OCI-LY7 (cell line): ENCODE measurements around the gene ADM2. TPM values are rescaled to one million over a fixed set of nuclear protein-coding genes. Genes with fewer than 3 reads are reported as not detected.

Experiments used
- BruUV-seq: library from RNA; stranded (reverse); fragments of 400-500 nt; replicated peaks from 2 replicates; lab custom pipeline; 2021; lab: Mats Ljungman, UMichigan
- CTCF ChIA-PET: fragments of 300-600 bp; sonication (Branson Sonifier 250); formaldehyde crosslinking; loops from one replicate; lab custom pipeline; 2022; ENCODE audit warnings: antibody characterized with exemption; ENCODE audit not compliant: unreplicated experiment; lab: Charles Lee
- POLR2A ChIA-PET: fragments of 300-600 bp; sonication (Branson Sonifier 250); formaldehyde crosslinking; loops from one replicate; lab custom pipeline; 2022; ENCODE audit warnings: antibody characterized with exemption; lab: Charles Lee
- DNase-seq: peaks from one replicate; pipeline ENCODE4 v3.0.0-alpha.2; 2015; ENCODE audit warnings: low spot score
- H2AFZ ChIP-seq: fragments of 200-600 bp; sonication (generic), shearing (Covaris generic); 2 replicates; pipeline ENCODE4 v1.6.1; 2014; ENCODE audit warnings: mild to moderate bottlenecking, antibody characterized with exemption, low read length, moderate library complexity
- H3K27ac ChIP-seq: fragments of 200-600 bp; sonication (generic); 2 replicates; pipeline ENCODE4 v1.5.1; 2014; ENCODE audit warnings: mixed run types, low read depth, mild to moderate bottlenecking, moderate library complexity, low read length, inconsistent platforms; ENCODE audit not compliant: poor library complexity, severe bottlenecking
- H3K36me3 ChIP-seq: fragments of 200-600 bp; sonication (generic); 2 replicates; pipeline ENCODE4 v1.6.1; 2014; ENCODE audit warnings: mild to moderate bottlenecking, antibody characterized with exemption, low read length, moderate library complexity, mixed read lengths; ENCODE audit not compliant: insufficient read depth
- H3K4me1 ChIP-seq: fragments of 200-600 bp; sonication (generic); 2 replicates; pipeline ENCODE4 v1.5.1; 2014; ENCODE audit warnings: mild to moderate bottlenecking, low read length; ENCODE audit not compliant: insufficient read depth, poor library complexity, severe bottlenecking
- H3K4me2 ChIP-seq: fragments of 200-600 bp; sonication (generic); 2 replicates; pipeline ENCODE4 v1.6.1; 2014; ENCODE audit warnings: mild to moderate bottlenecking, low read length
- H3K4me3 ChIP-seq: fragments of 200-600 bp; sonication (generic); 2 replicates; pipeline ENCODE4 v1.5.1; 2014; ENCODE audit warnings: mild to moderate bottlenecking, low read depth, low read length; ENCODE audit not compliant: poor library complexity, severe bottlenecking
- H3K79me2 ChIP-seq: fragments of 200-600 bp; sonication (generic); 2 replicates; pipeline ENCODE4 v1.6.1; 2016; ENCODE audit warnings: low read depth, mild to moderate bottlenecking, low read length, moderate library complexity, mixed read lengths; ENCODE audit not compliant: insufficient read depth
- H3K9me2 ChIP-seq: fragments of 200-600 bp; sonication (generic); 2 replicates; pipeline ENCODE4 v1.6.1; 2016; ENCODE audit warnings: mild to moderate bottlenecking, low read length, mixed read lengths; ENCODE audit not compliant: insufficient read depth
- H3K9me3 ChIP-seq: fragments of 200-600 bp; sonication (generic); 2 replicates; pipeline ENCODE4 v1.6.1; 2014; ENCODE audit warnings: mild to moderate bottlenecking, mixed run types, low read length, mixed read lengths
- H4K20me1 ChIP-seq: fragments of 200-600 bp; sonication (generic); 2 replicates; pipeline ENCODE4 v1.6.1; 2014; ENCODE audit warnings: mild to moderate bottlenecking, antibody characterized with exemption, low read length, moderate library complexity, mixed read lengths; ENCODE audit not compliant: insufficient read depth
- EZH2phosphoT487 ChIP-seq: fragments of 200-600 bp; sonication (generic); IDR thresholded peaks from 2 replicates; pipeline ENCODE4 v1.6.1; 2018; ENCODE audit warnings: low read depth, borderline replicate concordance, mild to moderate bottlenecking, mixed run types, antibody characterized with exemption, low read length, moderate library complexity, mixed read lengths
- intact Hi-C: fragments of 100-400 bp; cut with micrococcal nuclease; formaldehyde crosslinking; loops from one replicate; pipeline ENCODE4 v1.10.0; 2022; ENCODE audit not compliant: unreplicated experiment
- total RNA-seq, 2 experiments: library from RNA; depleted of rRNA in 1 of 2; stranded (reverse); fragments of >200 nt in 1 of 2; shearing (Covaris generic) in 1 of 2; gene quantifications; 2 replicates each; pipeline ENCODE4 v1.2.3, GENCODE V29; 2014 to 2022
- TF ChIP-seq, protein P1 (sequence below): fragments of 200-600 bp; sonication (generic); conservative IDR thresholded peaks from 2 replicates; pipeline ENCODE4 v1.5.1; 2014; ENCODE audit warnings: mild to moderate bottlenecking, antibody characterized with exemption, low read length, moderate library complexity, mixed read lengths

The ADM2 gene
- total RNA-seq, 2 experiments from 2014 or later = 4.3 to 7.9 TPM

DNA sequence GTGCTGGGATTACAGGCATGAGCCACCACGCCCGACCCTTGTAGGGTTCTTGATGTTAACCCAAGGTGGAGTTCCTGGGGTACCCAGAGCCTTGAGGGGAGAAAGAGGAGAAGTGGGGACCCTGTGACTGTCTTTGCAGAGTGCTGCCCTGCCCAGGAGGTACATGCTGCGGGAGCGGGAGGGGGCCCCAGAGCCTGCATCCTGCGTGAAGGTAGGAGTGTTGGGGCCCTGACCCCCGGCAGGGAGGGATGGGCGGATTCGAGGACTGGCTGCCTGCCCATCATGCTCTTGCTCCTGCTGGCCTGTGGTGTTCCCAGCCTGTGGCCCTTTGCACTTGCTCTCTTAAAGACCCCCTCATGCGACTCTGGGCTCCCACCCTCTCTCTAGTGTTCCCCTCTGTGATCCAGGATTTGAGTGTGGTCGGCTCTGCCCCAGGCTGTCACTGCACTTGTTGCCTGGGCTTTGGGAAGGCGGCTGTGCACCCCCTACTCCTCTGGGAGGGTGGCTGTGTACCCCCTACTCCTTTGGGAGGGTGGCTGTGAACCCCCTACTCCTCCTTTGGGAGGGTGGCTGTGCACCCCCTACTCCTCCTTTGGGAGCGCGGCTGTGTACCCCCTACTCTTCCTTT is 39.6 kb downstream of the ADM2 start:
- Histone ChIP-seq H4K20me1 (no peaks in the 10 kb centered on the region), H3K9me3 (no peaks in the 10 kb centered on the region), H3K36me3 (peaks cover 91% of the 10 kb centered on the region), H3K4me1 (peaks cover 10% of the 10 kb centered on the region), H3K9me2 (no peaks in the 10 kb centered on the region), H3K27ac (no peak overlapping the region), H3K4me2 (no peak overlapping the region), H2AFZ (no peak overlapping the region), H3K79me2 (peaks cover 4% of the 10 kb centered on the region; the same call in 1 of the 2 replicates), H3K4me3 (no peak overlapping the region)
- BruUV-seq = no TSS peak
- POLR2A ChIA-PET = interaction anchor here (0.5 kb wide), 1 partner anchor 40 kb away, joined by 4 read pairs; no protein-coding TSS in a partner anchor
- TF ChIP-seq, protein P1, sequence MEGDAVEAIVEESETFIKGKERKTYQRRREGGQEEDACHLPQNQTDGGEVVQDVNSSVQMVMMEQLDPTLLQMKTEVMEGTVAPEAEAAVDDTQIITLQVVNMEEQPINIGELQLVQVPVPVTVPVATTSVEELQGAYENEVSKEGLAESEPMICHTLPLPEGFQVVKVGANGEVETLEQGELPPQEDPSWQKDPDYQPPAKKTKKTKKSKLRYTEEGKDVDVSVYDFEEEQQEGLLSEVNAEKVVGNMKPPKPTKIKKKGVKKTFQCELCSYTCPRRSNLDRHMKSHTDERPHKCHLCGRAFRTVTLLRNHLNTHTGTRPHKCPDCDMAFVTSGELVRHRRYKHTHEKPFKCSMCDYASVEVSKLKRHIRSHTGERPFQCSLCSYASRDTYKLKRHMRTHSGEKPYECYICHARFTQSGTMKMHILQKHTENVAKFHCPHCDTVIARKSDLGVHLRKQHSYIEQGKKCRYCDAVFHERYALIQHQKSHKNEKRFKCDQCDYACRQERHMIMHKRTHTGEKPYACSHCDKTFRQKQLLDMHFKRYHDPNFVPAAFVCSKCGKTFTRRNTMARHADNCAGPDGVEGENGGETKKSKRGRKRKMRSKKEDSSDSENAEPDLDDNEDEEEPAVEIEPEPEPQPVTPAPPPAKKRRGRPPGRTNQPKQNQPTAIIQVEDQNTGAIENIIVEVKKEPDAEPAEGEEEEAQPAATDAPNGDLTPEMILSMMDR = no peak
- no peak for TF ChIP-seq EZH2phosphoT487
- CTCF ChIA-PET = no interaction called here
- DNase-seq = no peak
- intact Hi-C loops = no loop called here

DNA sequence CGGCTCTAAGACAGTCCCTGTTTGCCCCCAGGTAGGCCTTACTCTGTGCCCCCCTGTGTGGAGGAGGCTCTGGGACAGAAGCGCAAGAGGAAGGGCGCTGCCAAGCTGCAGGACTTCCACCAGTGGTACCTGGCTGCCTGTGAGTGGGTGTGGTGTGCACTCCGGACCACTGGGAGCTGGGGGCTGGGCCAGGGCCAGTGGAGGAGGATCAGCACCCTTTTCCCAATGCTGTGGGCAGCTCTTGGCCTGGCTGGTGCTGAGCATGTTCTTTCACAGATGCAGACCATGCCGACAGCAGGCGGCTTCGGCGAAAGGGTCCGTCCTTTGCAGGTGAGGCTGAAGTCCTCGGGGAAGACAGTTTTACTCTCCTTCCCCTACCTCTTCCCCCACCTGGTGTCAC is 40.4 kb downstream of the ADM2 start:
- no peak overlapping the region for H2AFZ ChIP-seq
- H3K27ac ChIP-seq = no peak overlapping the region
- ChIA-PET POLR2A (interaction anchor here (0.5 kb wide), 1 partner anchor 39 kb away, joined by 4 read pairs; no protein-coding TSS in a partner anchor), CTCF (no interaction called here)
- peaks cover 10% of the 10 kb centered on the region for H3K4me1 ChIP-seq
- peaks cover 84% of the 10 kb centered on the region for H3K36me3 ChIP-seq
- H3K9me3 ChIP-seq = no peaks in the 10 kb centered on the region
- H3K4me2 ChIP-seq = no peak overlapping the region
- BruUV-seq = no TSS peak
- TF ChIP-seq EZH2phosphoT487 = no peak
- TF ChIP-seq, protein P1 = no peak
- no peak for DNase-seq
- H4K20me1 ChIP-seq = no peaks in the 10 kb centered on the region
- intact Hi-C loops = no loop called here
- peaks cover 4% of the 10 kb centered on the region; the same call in 1 of the 2 replicates for H3K79me2 ChIP-seq
- no peak overlapping the region for H3K4me3 ChIP-seq
- no peaks in the 10 kb centered on the region for H3K9me2 ChIP-seq
